HepG2 (cell line): ENCODE measurements around the gene ARL2. TPM values are rescaled to one million over a fixed set of nuclear protein-coding genes. Genes with fewer than 3 reads are reported as not detected.

Source experiments
- AHR ChIP-seq: IDR thresholded peaks from 2 replicates; pipeline ENCODE4 v1.6.1; 2018; ENCODE audit warnings: missing genetic modification reagents, missing compliant biosample characterization
- ARNT2 ChIP-seq: sonication (generic); formaldehyde crosslinking; IDR thresholded peaks from 2 replicates; pipeline ENCODE4 v1.8.0; 2022; ENCODE audit warnings: mild to moderate bottlenecking, low read depth, missing genetic modification reagents, moderate library complexity
- FOXK1 ChIP-seq: sonication (generic); formaldehyde crosslinking; IDR thresholded peaks from 2 replicates; pipeline ENCODE4 v1.4.0; 2020; ENCODE audit warnings: low read depth, missing genetic modification reagents, borderline replicate concordance
- HIC2 ChIP-seq: sonication (generic); formaldehyde crosslinking; IDR thresholded peaks from 2 replicates; pipeline ENCODE4 v1.9.0; 2022; ENCODE audit warnings: low read depth, missing genetic modification reagents
- IKZF1 ChIP-seq: fragments of 450-650 bp; IDR thresholded peaks from 2 replicates; pipeline ENCODE4 v1.7.1; 2016
- IRX3 ChIP-seq: sonication (generic); formaldehyde crosslinking; IDR thresholded peaks from 2 replicates; pipeline ENCODE4 v1.8.1; 2023; ENCODE audit warnings: mild to moderate bottlenecking, low read depth, missing genetic modification reagents, borderline replicate concordance
- ISX ChIP-seq: sonication (generic); formaldehyde crosslinking; conservative IDR thresholded peaks from 2 replicates; pipeline ENCODE4 v1.5.0; 2020; ENCODE audit warnings: missing genetic modification reagents
- MXI1 ChIP-seq: IDR thresholded peaks from 3 replicates; pipeline ENCODE4 v1.6.1; 2012; ENCODE audit warnings: low read depth, low read length, inconsistent platforms, borderline replicate concordance
- NFE2L2 ChIP-seq: fragments of 150-350 bp; IDR thresholded peaks from 2 replicates; pipeline ENCODE4 v1.6.1; 2014; ENCODE audit warnings: low read length
- NR2F2 ChIP-seq: IDR thresholded peaks from 2 replicates; pipeline ENCODE4 v1.6.1; 2012; ENCODE audit warnings: low read depth, inconsistent platforms, borderline replicate concordance
- PTBP1 ChIP-seq: fragments of 200-400 bp; formaldehyde crosslinking; IDR thresholded peaks from 2 replicates; pipeline ENCODE4 v1.6.1; 2018; ENCODE audit warnings: low read length, low read depth; ENCODE audit not compliant: poor library complexity, severe bottlenecking
- RFX1 ChIP-seq: fragments of 450-650 bp; IDR thresholded peaks from 2 replicates; pipeline ENCODE4 v1.6.1; 2017
- SMAD1 ChIP-seq: sonication (generic); formaldehyde crosslinking; IDR thresholded peaks from 2 replicates; pipeline ENCODE4 v1.4.0; 2020; ENCODE audit warnings: missing genetic modification reagents, low read depth, mild to moderate bottlenecking, borderline replicate concordance
- SP4 ChIP-seq: sonication (generic); formaldehyde crosslinking; IDR thresholded peaks from 2 replicates; pipeline ENCODE4 v1.8.1; 2023; ENCODE audit warnings: mild to moderate bottlenecking, missing genetic modification reagents
- TFDP1 ChIP-seq: IDR thresholded peaks from 2 replicates; pipeline ENCODE4 v1.6.1; 2016; ENCODE audit warnings: missing compliant biosample characterization, missing genetic modification reagents, borderline replicate concordance
- U2AF1 ChIP-seq: fragments of 200-400 bp; formaldehyde crosslinking; optimal IDR thresholded peaks from 2 replicates; pipeline ENCODE3; 2017; ENCODE audit warnings: mild to moderate bottlenecking, low read depth, low read length
- ZFP36 ChIP-seq: fragments of 150-350 bp; IDR thresholded peaks from 2 replicates; pipeline ENCODE4 v1.6.1; 2018; ENCODE audit warnings: borderline replicate concordance, low read length, low read depth; ENCODE audit not compliant: partially characterized antibody
- ZMYM2 ChIP-seq: sonication (generic); formaldehyde crosslinking; IDR thresholded peaks from 2 replicates; pipeline ENCODE4 v1.8.0; 2022; ENCODE audit warnings: mild to moderate bottlenecking, missing genetic modification reagents
- ZNF10 ChIP-seq: sonication (generic); formaldehyde crosslinking; IDR thresholded peaks from 2 replicates; pipeline ENCODE4 v1.4.0; 2020; ENCODE audit warnings: mild to moderate bottlenecking, low read depth, missing genetic modification reagents, borderline replicate concordance
- ZNF180 ChIP-seq: sonication (generic); formaldehyde crosslinking; IDR thresholded peaks from 2 replicates; pipeline ENCODE4 v1.4.0; 2020; ENCODE audit warnings: low read depth, missing genetic modification reagents, borderline replicate concordance
- ZNF430 ChIP-seq: sonication (generic); formaldehyde crosslinking; IDR thresholded peaks from 2 replicates; pipeline ENCODE4 v1.9.0; 2021; ENCODE audit warnings: mild to moderate bottlenecking, missing genetic modification reagents
- ZNF879 ChIP-seq: sonication (generic); formaldehyde crosslinking; IDR thresholded peaks from 2 replicates; pipeline ENCODE4 v1.8.1; 2023; ENCODE audit warnings: missing genetic modification reagents
- polyA plus RNA-seq, 8 experiments: library from polyadenylated mRNA; depleted of rRNA in 3 of 8; stranded (reverse) in 7 of 8; unstranded in 1 of 8; fragments of >200 nt; fragmentation: Illumina TruSeq in 4 of 8; extraction: Trizol in 4 of 8; gene quantifications; 2 replicates each; pipeline versions ENCODE4 v1.2.1 to v1.2.3, GENCODE V29; 2011 to 2016; ENCODE audit warnings: low read depth in 4 of 8, missing spikeins in 1 of 8, mixed read lengths in 1 of 8; ENCODE audit not compliant: insufficient read depth in 1 of 8
- total RNA-seq, 5 experiments: library from RNA; depleted of rRNA; stranded (reverse); fragments of >200 nt; fragmentation: Illumina TruSeq; extraction: Trizol; gene quantifications; 2 replicates each; pipeline ENCODE4 v1.2.3, GENCODE V29; 2016; ENCODE audit warnings: low read depth in 1 of 5
- TF ChIP-seq, protein P1 (sequence below): sonication (generic); formaldehyde crosslinking; IDR thresholded peaks from 2 replicates; pipeline ENCODE4 v1.5.1; 2020; ENCODE audit warnings: mild to moderate bottlenecking, missing genetic modification reagents
- TF ChIP-seq, protein P2 (sequence below): sonication (generic); formaldehyde crosslinking; IDR thresholded peaks from 2 replicates; pipeline ENCODE4 v1.4.0; 2020; ENCODE audit warnings: mild to moderate bottlenecking, low read depth, missing genetic modification reagents

ARL2 gene
- total and polyA plus RNA-seq, 2 of the 13 experiments (the other 11 are each of a cell fraction or from before 2014, with no cell fraction given), result 82.9 to 84.4 TPM

- 0 out of 2 replicates have a peak, but pooled peaks have one; percentile 17 for TF ChIP-seq HIC2
- TF ChIP-seq PTBP1, result no peak
- TF ChIP-seq RFX1, result no peak
- TF ChIP-seq NR2F2, result peak; percentile 55
- no peak for TF ChIP-seq NFE2L2
- TF ChIP-seq SP4 (CRISPR knock-in tag), result 0 out of 2 replicates have a peak, but pooled peaks have one; percentile 34
- TF ChIP-seq, protein P1, sequence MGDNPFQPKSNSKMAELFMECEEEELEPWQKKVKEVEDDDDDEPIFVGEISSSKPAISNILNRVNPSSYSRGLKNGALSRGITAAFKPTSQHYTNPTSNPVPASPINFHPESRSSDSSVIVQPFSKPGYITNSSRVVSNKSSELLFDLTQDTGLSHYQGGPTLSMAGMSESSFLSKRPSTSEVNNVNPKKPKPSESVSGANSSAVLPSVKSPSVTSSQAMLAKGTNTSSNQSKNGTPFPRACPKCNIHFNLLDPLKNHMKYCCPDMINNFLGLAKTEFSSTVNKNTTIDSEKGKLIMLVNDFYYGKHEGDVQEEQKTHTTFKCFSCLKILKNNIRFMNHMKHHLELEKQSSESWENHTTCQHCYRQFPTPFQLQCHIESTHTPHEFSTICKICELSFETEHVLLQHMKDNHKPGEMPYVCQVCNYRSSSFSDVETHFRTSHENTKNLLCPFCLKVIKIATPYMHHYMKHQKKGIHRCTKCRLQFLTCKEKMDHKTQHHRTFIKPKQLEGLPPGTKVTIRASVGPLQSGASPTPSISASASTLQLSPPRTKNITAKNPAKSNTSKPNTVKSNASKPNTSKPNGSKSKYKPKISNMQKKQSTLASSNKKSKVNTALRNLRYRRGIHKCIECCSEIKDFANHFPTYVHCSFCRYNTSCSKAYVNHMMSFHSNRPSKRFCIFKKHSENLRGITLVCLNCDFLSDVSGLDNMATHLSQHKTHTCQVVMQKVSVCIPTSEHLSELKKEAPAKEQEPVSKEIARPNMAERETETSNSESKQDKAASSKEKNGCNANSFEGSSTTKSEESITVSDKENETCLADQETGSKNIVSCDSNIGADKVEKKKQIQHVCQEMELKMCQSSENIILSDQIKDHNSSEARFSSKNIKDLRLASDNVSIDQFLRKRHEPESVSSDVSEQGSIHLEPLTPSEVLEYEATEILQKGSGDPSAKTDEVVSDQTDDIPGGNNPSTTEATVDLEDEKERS (CRISPR knock-in tag), result no peak
- TF ChIP-seq AHR (CRISPR knock-in tag), result peak; percentile 29; the same call in 1 of the 2 replicates
- 0 out of 2 replicates have a peak, but pooled peaks have one; percentile 37 for TF ChIP-seq FOXK1 (CRISPR knock-in tag)
- TF ChIP-seq ZFP36, result no peak
- no peak for TF ChIP-seq U2AF1
- TF ChIP-seq ARNT2 (CRISPR knock-in tag), result no peak
- TF ChIP-seq IRX3 (CRISPR knock-in tag), result no peak
- TF ChIP-seq IKZF1, result no peak
- no peak for TF ChIP-seq SMAD1
- 0 out of 2 replicates have a peak, but pooled peaks have one; percentile 18 for TF ChIP-seq TFDP1 (CRISPR knock-in tag)
- 0 out of 2 replicates have a peak, but pooled peaks have one; percentile 64 for TF ChIP-seq ZMYM2
- TF ChIP-seq ISX (CRISPR knock-in tag), result no peak
- no peak for TF ChIP-seq ZNF879 (CRISPR knock-in tag)
- TF ChIP-seq ZNF10, result no peak
- TF ChIP-seq ZNF430 (CRISPR knock-in tag), result 0 out of 2 replicates have a peak, but pooled peaks have one; percentile 41
- TF ChIP-seq ZNF180 (CRISPR knock-in tag), result no peak
- peak; percentile 5; the same call in 1 of the 3 replicates for TF ChIP-seq MXI1
- TF ChIP-seq, protein P2, sequence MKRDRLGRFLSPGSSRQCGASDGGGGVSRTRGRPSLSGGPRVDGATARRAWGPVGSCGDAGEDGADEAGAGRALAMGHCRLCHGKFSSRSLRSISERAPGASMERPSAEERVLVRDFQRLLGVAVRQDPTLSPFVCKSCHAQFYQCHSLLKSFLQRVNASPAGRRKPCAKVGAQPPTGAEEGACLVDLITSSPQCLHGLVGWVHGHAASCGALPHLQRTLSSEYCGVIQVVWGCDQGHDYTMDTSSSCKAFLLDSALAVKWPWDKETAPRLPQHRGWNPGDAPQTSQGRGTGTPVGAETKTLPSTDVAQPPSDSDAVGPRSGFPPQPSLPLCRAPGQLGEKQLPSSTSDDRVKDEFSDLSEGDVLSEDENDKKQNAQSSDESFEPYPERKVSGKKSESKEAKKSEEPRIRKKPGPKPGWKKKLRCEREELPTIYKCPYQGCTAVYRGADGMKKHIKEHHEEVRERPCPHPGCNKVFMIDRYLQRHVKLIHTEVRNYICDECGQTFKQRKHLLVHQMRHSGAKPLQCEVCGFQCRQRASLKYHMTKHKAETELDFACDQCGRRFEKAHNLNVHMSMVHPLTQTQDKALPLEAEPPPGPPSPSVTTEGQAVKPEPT (CRISPR knock-in tag), result no peak
These were observed 5.9 kb downstream of the ARL2 start (continued) for GRCh38 chr11:65019824-65020223.
